Measurements from ENCODE around the gene ABR. TPM values are rescaled to one million over a fixed set of nuclear protein-coding genes. Genes with fewer than 3 reads are reported as not detected.

Gene ABR
- total RNA-seq, 1 experiment from 2014 or later, result 172 TPM

GRCh38 chr17:1076982-1077302, 102.8 kb downstream of the ABR start:
- ATAC-seq (no peak), DNase-seq (ENCODE audit: low read depth, low spot score) (no peak)
- Histone ChIP-seq H3K36me3 (ENCODE audit: control insufficient read depth, insufficient read depth, low read length) (no peaks in the 10 kb centered on the region), H3K27ac (ENCODE audit: low read length) (no peak overlapping the region), H3K9me3 (ENCODE audit: control insufficient read depth, insufficient read depth, low read depth, low read length) (no peaks in the 10 kb centered on the region), H3K27me3 (ENCODE audit: control insufficient read depth, insufficient read depth, low read length) (no peaks in the 10 kb centered on the region), H3K4me1 (ENCODE audit: control insufficient read depth, insufficient read depth, low read length) (peaks cover 18% of the 10 kb centered on the region), H3K4me3 (ENCODE audit: low read depth in 2 of 2, low read length in 2 of 2) (no peak overlapping the region)
- TF ChIP-seq REST (IDR thresholded peaks at IDR 0.05; ENCODE audit: insufficient read depth in 1 of 2, low read depth in 2 of 2, low read length in 1 of 2) (no peak), TCF7L2 (IDR thresholded peaks at IDR 0.05; ENCODE audit: low read depth, low read length) (no peak), SIN3A (IDR thresholded peaks at IDR 0.05; ENCODE audit: borderline replicate concordance, insufficient read depth, low read depth, low read length) (no peak), POLR2AphosphoS5 (IDR thresholded peaks at IDR 0.05; ENCODE audit: low read depth, low read length) (no peak), CTCF (IDR thresholded peaks at IDR 0.05) (no peak)
- in situ Hi-C loops (cut with HindIII; ENCODE audit: low pct_unique_long_range_greater_than_20kb, low sequenced_read_pairs), result no loop called here
- BruUV-seq (replicated peaks), result no TSS peak
- ChIA-PET CTCF (no interaction called here), POLR2A (no interaction called here)
- intact Hi-C loops (cut with micrococcal nuclease; ENCODE audit: unreplicated experiment), result no loop called here

- BruUV-seq (replicated peaks), result no TSS peak
- ChIA-PET POLR2A (no interaction called here), CTCF (no interaction called here)
- H3K36me3 ChIP-seq (ENCODE audit: control insufficient read depth, insufficient read depth, low read length), result no peaks in the 10 kb centered on the region
- no peak overlapping the region for H3K4me3 ChIP-seq (ENCODE audit: low read depth in 2 of 2, low read length in 2 of 2)
- intact Hi-C loops (cut with micrococcal nuclease; ENCODE audit: unreplicated experiment) (no loop called here), in situ Hi-C loops (cut with HindIII; ENCODE audit: low pct_unique_long_range_greater_than_20kb, low sequenced_read_pairs) (no loop called here)
- ATAC-seq (no peak), DNase-seq (ENCODE audit: low read depth, low spot score) (no peak)
- no peaks in the 10 kb centered on the region for H3K9me3 ChIP-seq (ENCODE audit: control insufficient read depth, insufficient read depth, low read depth, low read length)
- no peak overlapping the region for H3K27ac ChIP-seq (ENCODE audit: low read length)
- no peaks in the 10 kb centered on the region for H3K27me3 ChIP-seq (ENCODE audit: control insufficient read depth, insufficient read depth, low read length)
- no peak for TF ChIP-seq POLR2AphosphoS5 (IDR thresholded peaks at IDR 0.05; ENCODE audit: low read depth, low read length)
- no peak for TF ChIP-seq REST (IDR thresholded peaks at IDR 0.05; ENCODE audit: insufficient read depth in 1 of 2, low read depth in 2 of 2, low read length in 1 of 2)
- no peak for TF ChIP-seq TCF7L2 (IDR thresholded peaks at IDR 0.05; ENCODE audit: low read depth, low read length)
- no peak for TF ChIP-seq CTCF (IDR thresholded peaks at IDR 0.05)
- TF ChIP-seq SIN3A (IDR thresholded peaks at IDR 0.05; ENCODE audit: borderline replicate concordance, insufficient read depth, low read depth, low read length), result no peak
- H3K4me1 ChIP-seq (ENCODE audit: control insufficient read depth, insufficient read depth, low read length), result peaks cover 15% of the 10 kb centered on the region
Measured at GRCh38 chr17:1076299-1076981, 103.3 kb downstream of the ABR start.
